Hindlimb muscle (tissue), 1 donor: ENCODE results near the gene PIGK. TPM values are rescaled to one million over a fixed set of nuclear protein-coding genes. Genes with fewer than 3 reads are reported as not detected.

Source experiments
- polyA plus RNA-seq: library from polyadenylated mRNA; unstranded; fragments of 120-200 nt; gene quantifications from one replicate; pipeline ENCODE4 v1.2.1, GENCODE V29; 2013; ENCODE audit not compliant: insufficient read length

Gene PIGK
- polyA plus RNA-seq, 1 donor: 21.8 TPM

Other genes starting within 250 kb of the PIGK start
- gene AK5, start 62.6 kb upstream of the PIGK start, polyA plus RNA-seq: 6.6 TPM